GM12891 (cell line): ENCODE results near the gene TNS3.

ENCODE experiments used
- PAX5 ChIP-seq: IDR thresholded peaks from 2 replicates; pipeline ENCODE4 v1.6.1; 2011; ENCODE audit warnings: low read length, moderate library complexity, mild to moderate bottlenecking; ENCODE audit not compliant: insufficient read depth, severe bottlenecking
- POLR2A ChIP-seq: IDR thresholded peaks from 2 replicates; pipeline ENCODE4 v1.6.1; 2011; ENCODE audit warnings: low read depth, low read length, control low read depth
- POLR2AphosphoS5 ChIP-seq: IDR thresholded peaks from 2 replicates; pipeline ENCODE4 v1.6.1; 2011; ENCODE audit warnings: low read depth, low read length, control low read depth
- POU2F2 ChIP-seq: IDR thresholded peaks from 2 replicates; pipeline ENCODE4 v1.6.1; 2011; ENCODE audit warnings: low read depth, mild to moderate bottlenecking, control low read depth, low read length, moderate library complexity
- SPI1 ChIP-seq: IDR thresholded peaks from 2 replicates; pipeline ENCODE4 v1.6.1; 2011; ENCODE audit warnings: low read depth, low read length, control low read depth
- TAF1 ChIP-seq: IDR thresholded peaks from 2 replicates; pipeline ENCODE4 v1.6.1; 2011; ENCODE audit warnings: low read depth, low read length, control low read depth

DNA sequence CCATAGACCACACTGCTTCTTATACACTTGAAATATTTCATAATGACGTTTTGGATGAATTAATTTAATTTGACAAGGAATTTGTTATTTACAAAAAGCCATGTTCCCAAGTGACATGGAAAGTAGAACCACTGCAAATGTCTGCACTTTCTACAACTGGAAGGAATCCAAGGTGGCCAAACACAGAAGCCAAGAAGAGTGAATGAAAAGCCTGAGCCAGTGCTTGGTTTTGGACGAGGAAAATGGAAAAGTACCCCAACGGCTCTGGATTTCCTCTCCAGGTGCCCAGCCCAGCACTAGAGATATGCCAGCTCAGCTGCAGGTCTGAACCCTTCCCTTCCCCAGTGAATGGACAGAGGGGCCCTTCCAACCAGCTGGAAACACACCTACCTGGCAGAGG, 279.4 kb downstream of the TNS3 start:
- TF ChIP-seq POLR2A, result no peak
- no peak for TF ChIP-seq SPI1
- no peak for TF ChIP-seq POLR2AphosphoS5
- TF ChIP-seq TAF1, result no peak
- TF ChIP-seq PAX5, result no peak
- TF ChIP-seq POU2F2, result no peak
